ENCODE measurements around the gene MZB1.
"Not testable (repeated sequence)": the region's sequence is repeated elsewhere in the genome, so short reads cannot be mapped to it uniquely, and the experiment has no call there.

MZB1 gene

DNA sequence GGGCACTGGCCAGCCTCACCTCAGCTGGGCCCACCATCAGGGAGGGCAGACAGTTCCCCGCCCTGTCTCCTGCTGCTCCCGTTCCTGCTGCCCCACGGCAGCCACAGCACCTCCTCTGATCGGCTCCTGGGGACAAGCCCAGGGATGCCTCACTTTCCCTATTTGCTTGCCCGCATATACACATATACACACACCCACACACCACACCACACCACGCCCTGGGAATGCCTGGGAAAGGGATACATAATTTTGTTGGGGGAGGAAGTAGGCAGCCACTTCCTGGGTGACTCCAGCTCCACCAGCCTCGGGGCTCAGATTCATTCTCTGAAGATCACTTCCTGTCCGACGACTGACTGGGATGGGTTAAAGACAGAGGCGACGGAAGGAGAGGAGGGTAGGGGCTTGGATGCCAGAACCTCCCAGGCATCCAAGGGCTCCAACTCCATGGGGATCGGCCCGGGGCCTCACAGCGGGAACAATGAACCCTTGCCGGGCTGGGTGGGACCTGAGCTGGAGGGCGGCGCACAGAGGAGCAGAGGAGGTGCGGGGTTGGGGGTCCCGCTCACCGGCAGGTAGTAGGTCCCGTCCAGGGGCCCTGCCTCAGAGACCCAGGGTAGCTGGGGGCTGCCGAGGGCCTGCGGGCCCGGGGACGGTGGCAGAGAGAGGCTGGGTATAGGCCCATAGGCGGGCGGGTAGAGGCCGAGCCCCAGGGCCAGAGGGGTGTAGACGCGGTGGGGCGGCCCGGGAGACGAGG is 2.0 kb upstream of the MZB1 start:
- DNase-seq = no peak
- H3K27me3 ChIP-seq = peaks cover 31% of the 10 kb centered on the region
- no peak overlapping the region for H3K4me3 ChIP-seq (ENCODE audit: low read depth, low read length)
- peaks cover 8% of the 10 kb centered on the region for H3K4me1 ChIP-seq
- TF ChIP-seq, protein P1, sequence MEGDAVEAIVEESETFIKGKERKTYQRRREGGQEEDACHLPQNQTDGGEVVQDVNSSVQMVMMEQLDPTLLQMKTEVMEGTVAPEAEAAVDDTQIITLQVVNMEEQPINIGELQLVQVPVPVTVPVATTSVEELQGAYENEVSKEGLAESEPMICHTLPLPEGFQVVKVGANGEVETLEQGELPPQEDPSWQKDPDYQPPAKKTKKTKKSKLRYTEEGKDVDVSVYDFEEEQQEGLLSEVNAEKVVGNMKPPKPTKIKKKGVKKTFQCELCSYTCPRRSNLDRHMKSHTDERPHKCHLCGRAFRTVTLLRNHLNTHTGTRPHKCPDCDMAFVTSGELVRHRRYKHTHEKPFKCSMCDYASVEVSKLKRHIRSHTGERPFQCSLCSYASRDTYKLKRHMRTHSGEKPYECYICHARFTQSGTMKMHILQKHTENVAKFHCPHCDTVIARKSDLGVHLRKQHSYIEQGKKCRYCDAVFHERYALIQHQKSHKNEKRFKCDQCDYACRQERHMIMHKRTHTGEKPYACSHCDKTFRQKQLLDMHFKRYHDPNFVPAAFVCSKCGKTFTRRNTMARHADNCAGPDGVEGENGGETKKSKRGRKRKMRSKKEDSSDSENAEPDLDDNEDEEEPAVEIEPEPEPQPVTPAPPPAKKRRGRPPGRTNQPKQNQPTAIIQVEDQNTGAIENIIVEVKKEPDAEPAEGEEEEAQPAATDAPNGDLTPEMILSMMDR (IDR thresholded peaks at IDR 0.05; ENCODE audit: low read depth, low read length) = no peak
- no peaks in the 10 kb centered on the region for H3K36me3 ChIP-seq
- H3K9me3 ChIP-seq = no peaks in the 10 kb centered on the region

DNA sequence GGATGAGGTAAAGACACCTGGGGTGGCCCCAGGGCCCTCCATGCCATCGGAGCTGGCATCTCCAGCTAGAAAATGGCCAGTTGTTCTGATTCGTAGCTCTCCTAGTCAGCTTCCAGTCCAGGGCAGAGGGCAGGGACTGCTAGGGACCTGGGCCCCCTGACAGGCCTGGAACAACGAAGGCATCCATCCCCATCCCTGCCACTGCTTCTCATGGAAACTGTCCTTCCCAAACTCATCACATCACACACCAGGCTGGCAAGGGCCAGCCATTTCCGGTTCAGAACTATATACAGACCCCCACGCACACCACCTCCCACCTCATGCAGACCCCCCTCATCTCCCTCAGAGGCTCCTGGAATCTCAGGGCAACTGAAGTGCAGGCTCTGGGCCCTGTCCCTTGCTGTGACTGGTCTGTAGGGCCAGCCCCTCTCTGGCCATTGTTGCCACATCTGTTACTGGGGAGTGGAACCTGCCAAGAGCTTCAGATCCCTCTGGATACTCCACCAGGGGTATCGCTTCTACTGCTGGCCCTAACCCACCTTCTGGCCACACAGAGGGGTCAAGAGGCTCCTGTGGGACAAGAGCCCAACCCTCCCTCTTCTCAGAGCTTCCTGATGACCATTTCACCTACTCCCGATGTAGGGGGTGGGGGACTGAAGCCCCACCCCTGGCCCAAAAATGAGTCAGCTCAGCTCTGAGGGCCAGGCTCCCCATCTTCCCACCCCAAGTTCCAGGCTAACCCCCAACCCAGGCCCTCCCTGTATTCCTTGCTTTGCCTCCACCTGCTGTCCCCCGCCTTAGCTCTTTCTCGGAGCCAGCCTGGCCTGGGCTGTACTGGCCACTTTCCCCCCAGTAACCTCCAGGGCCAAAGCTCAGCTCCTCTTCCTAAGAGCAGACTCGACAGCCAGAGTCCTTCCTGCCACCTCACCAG is 1.2 kb upstream of the MZB1 start:
- Histone ChIP-seq H3K4me1 (peaks cover 8% of the 10 kb centered on the region), H3K4me3 (ENCODE audit: low read depth, low read length) (no peak overlapping the region), H3K36me3 (no peaks in the 10 kb centered on the region), H3K9me3 (no peaks in the 10 kb centered on the region), H3K27me3 (peaks cover 31% of the 10 kb centered on the region)
- TF ChIP-seq, protein P1 (IDR thresholded peaks at IDR 0.05; ENCODE audit: low read depth, low read length) = no peak
- DNase-seq = no peak

DNA sequence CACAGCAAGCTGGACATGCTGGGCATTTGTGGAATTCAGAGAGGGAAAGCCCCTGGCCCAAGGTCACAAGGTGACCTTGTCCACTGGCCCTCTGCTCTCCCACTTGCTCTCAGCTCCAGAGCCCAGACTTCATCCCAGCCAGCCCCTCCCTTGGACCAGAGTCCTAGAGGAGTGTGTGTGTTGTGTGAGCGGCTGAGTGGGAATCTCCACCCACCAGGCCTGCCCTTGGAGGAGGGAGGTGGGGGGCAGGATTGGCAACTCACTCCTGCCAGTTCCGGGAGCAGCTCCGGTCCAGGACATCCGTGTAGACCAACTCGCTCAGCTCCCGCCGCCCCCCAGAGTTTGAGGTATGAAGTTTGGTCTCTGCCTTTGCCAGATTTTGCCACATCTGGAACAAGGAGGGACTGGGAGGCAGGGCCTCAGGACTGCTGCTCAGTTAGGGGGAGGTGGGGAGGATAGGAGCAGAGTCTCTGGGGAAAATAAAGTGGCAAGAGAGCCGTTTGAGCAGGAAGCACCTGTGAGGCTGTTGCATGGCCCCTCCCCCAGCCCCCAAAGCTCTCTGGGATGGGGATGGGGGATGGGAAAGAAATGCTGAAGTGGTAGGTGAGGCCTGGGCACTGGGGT is 1.4 kb downstream of the MZB1 start:
- TF ChIP-seq, protein P1 (IDR thresholded peaks at IDR 0.05; ENCODE audit: low read depth, low read length) = no peak
- no peaks in the 10 kb centered on the region for H3K36me3 ChIP-seq
- peaks cover 12% of the 10 kb centered on the region for H3K27me3 ChIP-seq
- H3K4me3 ChIP-seq (ENCODE audit: low read depth, low read length) = no peak overlapping the region; the same call in 1 of the 2 replicates
- peaks cover 13% of the 10 kb centered on the region for H3K4me1 ChIP-seq
- no peaks in the 10 kb centered on the region for H3K9me3 ChIP-seq
- DNase-seq = peak; percentile 42

DNA sequence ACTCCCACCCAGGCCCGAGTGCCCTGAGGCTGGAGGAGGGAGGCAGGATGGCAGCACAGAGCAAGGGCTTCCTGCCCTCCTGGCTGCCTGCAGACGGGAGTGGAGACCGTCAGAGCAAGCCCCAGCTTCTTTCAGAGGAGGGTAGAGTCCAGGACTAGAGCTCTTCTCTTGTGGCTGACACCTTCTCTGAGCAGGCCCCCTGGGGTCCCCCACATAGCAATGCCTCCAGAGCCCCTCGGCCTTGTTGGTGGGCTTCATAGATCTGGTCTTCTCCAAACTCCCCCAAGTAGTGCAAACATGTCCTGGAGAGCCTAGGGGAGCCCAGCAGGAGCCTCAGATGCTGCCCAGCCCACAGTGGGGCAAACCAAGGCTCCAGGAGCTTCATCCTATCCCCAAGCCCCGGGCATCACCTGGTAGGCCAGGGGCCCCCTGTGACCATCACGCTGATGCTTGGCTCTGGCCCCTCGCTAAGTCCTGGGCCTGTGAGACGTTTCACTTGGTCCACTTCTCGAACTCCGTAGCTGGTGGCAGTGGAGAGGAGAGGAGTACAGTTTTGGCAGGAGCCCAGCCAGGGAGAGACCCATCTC is 2.0 kb downstream of the MZB1 start:
- Histone ChIP-seq H3K27me3 (peaks cover 6% of the 10 kb centered on the region), H3K36me3 (no peaks in the 10 kb centered on the region), H3K9me3 (no peaks in the 10 kb centered on the region), H3K4me1 (peaks cover 16% of the 10 kb centered on the region), H3K4me3 (ENCODE audit: low read depth, low read length) (no peak overlapping the region)
- DNase-seq = no peak
- TF ChIP-seq, protein P1 (IDR thresholded peaks at IDR 0.05; ENCODE audit: low read depth, low read length) = no peak

DNA sequence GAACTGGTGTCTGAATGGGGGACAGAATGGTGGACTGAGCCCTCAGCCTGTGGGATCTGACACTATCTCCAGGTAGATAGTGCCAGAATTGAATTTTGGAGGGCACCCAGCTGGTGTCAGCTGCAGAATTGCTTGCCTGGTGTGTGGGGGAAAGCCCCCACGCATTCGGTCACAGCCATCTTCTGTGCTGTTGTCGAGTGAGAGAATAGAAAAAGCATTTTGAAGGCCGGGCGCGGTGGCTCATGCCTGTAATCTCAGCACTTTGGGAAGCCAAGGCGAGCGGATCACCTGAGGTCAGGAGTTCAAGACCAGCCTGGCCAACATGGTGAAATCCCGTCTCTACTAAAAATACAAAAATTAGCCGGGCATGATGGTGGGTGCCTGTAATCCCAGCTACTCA is 2.8 kb downstream of the MZB1 start:
- not testable (repeated sequence) for H3K27me3 ChIP-seq; DNase-seq; H3K4me3 ChIP-seq (ENCODE audit: low read depth, low read length); H3K36me3 ChIP-seq; H3K9me3 ChIP-seq
- peaks cover 19% of the 10 kb centered on the region for H3K4me1 ChIP-seq

DNA sequence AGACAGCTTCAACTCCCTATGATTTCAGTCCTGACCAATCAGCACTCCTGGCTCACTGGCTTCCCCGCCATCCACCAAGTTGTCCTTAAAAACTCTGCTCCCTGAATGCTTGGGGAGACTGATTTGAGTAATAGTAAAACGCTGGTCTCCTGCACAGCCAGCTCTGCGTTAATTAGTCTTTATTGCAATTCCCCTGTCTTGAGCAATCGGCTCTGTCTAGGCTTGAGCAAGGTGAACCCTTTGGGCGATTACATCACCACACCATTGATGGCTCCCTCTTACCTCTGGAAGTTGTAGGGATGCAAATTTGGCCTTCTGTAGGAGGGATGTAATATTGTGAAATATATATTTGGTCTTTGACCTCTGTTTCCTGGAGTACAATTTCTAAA is 3.7 kb downstream of the MZB1 start:
- peaks cover 19% of the 10 kb centered on the region for H3K4me1 ChIP-seq
- no peaks in the 10 kb centered on the region for H3K36me3 ChIP-seq
- DNase-seq = no peak
- H3K4me3 ChIP-seq (ENCODE audit: low read depth, low read length) = no peak overlapping the region
- no peaks in the 10 kb centered on the region for H3K9me3 ChIP-seq
- H3K27me3 ChIP-seq = no peaks in the 10 kb centered on the region
- TF ChIP-seq, protein P1 (IDR thresholded peaks at IDR 0.05; ENCODE audit: low read depth, low read length) = no peak
